Measurements from ENCODE around the gene ENHO. TPM values are rescaled to one million over a fixed set of nuclear protein-coding genes. Genes with fewer than 3 reads are reported as not detected.

Gene ENHO
- total RNA-seq, 4 donors from 2014 or later = 0.91 to 7.6 (median 2.6) TPM; not detected in 1

DNA sequence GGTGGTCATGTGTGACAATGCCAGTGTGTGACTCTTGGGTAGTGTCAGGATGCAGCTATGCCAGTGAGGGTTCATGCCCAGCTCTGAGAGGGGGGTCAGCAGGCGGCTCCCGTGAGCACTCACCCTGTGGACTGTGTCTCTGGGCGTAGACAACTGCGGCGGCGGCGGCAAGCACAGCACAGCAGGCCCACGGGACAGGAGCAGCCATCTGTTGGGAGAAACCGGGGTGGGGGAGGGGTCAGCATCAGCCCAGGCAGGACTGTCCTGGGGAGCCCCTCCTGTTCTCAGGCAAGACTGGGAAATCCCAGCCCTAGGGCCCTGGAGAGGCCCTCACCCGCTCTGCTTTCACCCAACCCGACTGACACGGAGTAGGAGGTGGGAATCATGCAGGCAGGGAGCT lies 46.0 kb upstream of the ENHO start:
- intact Hi-C loops (cut with DNase I; ENCODE audit: low total_unique reads) = no loop called here
- no peak overlapping the region for H3K4me3 ChIP-seq (ENCODE audit: low read depth, poor library complexity, severe bottlenecking)
- TF ChIP-seq, protein P1, sequence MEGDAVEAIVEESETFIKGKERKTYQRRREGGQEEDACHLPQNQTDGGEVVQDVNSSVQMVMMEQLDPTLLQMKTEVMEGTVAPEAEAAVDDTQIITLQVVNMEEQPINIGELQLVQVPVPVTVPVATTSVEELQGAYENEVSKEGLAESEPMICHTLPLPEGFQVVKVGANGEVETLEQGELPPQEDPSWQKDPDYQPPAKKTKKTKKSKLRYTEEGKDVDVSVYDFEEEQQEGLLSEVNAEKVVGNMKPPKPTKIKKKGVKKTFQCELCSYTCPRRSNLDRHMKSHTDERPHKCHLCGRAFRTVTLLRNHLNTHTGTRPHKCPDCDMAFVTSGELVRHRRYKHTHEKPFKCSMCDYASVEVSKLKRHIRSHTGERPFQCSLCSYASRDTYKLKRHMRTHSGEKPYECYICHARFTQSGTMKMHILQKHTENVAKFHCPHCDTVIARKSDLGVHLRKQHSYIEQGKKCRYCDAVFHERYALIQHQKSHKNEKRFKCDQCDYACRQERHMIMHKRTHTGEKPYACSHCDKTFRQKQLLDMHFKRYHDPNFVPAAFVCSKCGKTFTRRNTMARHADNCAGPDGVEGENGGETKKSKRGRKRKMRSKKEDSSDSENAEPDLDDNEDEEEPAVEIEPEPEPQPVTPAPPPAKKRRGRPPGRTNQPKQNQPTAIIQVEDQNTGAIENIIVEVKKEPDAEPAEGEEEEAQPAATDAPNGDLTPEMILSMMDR (IDR thresholded peaks at IDR 0.05) = no peak
- TF ChIP-seq POLR2A (IDR thresholded peaks at IDR 0.05) = no peak
- no peak for DNase-seq (ENCODE audit: low spot score in 2 of 2)
- 76 to 81% methylated on average over 12 of the region's 12 CpGs for WGBS, 2 donors

DNA sequence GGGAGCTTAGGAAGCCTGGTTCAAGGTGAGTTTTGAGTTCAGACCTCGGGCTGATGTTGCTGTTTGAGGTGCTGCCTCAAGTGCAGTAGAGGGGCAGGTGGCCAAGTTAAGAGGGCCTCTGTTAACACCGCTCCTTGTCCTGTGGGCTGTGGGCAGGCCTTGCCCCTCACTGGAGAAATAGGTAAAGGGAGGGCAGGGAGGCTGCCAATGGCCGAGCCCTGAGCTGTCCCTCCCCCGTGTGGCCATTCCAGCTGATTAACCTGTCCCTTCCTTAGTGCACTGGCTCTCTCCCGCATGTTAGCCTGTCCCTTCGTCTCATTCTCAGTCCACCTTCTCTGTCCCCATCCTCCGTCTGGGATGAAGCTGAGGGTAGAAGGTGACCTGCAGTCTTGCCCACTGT lies 45.3 kb upstream of the ENHO start:
- H3K4me3 ChIP-seq (ENCODE audit: low read depth, poor library complexity, severe bottlenecking) = no peak overlapping the region
- 86 to 89% methylated on average over 6 to 7 of the region's 7 CpGs for WGBS, 2 donors
- TF ChIP-seq, protein P1 (IDR thresholded peaks at IDR 0.05) = no peak
- no peak for DNase-seq (ENCODE audit: low spot score in 2 of 2)
- intact Hi-C loops (cut with DNase I; ENCODE audit: low total_unique reads) = no loop called here

DNA sequence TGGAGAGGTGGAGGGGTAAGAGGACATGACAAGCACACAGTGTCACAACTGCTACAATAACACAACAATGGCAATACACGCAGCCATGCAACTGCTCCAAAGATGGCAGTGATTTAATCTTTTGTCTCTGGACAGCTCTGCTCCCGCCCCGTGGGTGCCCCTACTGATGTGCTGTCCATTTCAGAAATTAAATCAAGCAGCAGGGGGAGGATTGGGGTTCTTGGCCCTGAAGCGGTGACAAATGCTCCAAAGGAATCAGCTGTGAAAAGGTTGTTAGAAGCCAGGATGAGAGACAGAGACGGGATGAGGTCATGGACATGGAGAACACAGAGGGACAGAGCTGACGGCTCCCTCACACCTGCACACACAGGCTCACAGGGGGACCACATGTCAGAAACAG lies 44.2 kb upstream of the ENHO start:
- no peak for DNase-seq (ENCODE audit: low spot score in 2 of 2)
- TF ChIP-seq, protein P1 (IDR thresholded peaks at IDR 0.05) = no peak
- TF ChIP-seq POLR2A (IDR thresholded peaks at IDR 0.05) = no peak
- H3K4me3 ChIP-seq (ENCODE audit: low read depth, poor library complexity, severe bottlenecking) = no peak overlapping the region
- WGBS, 2 donors = 82 to 92% methylated on average over 6 of the region's 6 CpGs
- intact Hi-C loops (cut with DNase I; ENCODE audit: low total_unique reads) = no loop called here

DNA sequence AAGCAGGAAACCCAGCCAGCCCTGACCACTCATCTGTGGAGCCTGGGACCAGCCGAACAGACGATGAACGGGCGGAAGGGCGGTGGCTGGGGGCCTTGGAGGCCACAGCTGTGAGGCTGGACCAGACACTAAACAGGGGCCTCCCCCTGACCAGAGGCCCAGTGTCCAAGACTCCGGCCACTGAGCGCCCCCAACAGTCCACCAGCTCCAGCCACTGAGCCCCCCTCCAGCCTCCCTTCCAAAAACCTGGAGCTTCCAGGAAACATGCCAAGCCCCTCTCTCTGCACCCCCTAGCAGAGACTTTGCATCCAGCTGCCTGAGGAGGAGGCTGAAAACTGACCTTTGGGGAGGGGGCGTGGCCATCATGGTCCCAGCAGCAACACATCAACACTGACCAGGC lies 43.5 kb upstream of the ENHO start:
- TF ChIP-seq, protein P1 (IDR thresholded peaks at IDR 0.05) = no peak
- no peak for TF ChIP-seq POLR2A (IDR thresholded peaks at IDR 0.05)
- no peak for DNase-seq (ENCODE audit: low spot score in 2 of 2)
- 88 to 89% methylated on average over 5 to 8 of the region's 8 CpGs for WGBS, 2 donors
- intact Hi-C loops (cut with DNase I; ENCODE audit: low total_unique reads) = no loop called here
- no peak overlapping the region for H3K4me3 ChIP-seq (ENCODE audit: low read depth, poor library complexity, severe bottlenecking)

DNA sequence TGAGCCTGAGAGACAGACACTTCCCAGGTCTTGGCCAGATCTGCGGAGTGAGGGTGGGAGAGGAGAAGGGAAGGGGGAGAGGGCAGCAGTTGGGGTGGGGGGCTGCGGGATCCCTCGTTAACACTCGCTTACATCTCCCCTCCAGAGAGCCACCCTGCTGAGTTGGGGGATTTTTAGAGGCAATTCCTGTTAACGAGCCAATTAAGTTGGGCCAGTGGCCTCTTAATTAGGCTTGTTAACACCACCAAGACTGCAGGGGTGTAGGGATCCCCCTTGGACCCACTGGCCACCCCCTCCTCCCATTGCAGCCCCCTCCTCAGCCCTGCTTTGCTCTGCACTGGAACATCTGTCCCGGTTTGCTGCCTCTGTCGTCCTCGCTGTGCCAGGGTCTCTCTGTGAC lies 43.1 kb upstream of the ENHO start:
- WGBS, 2 donors = 77 to 80% methylated on average over 8 of the region's 8 CpGs
- no peak for TF ChIP-seq POLR2A (IDR thresholded peaks at IDR 0.05)
- TF ChIP-seq, protein P1 (IDR thresholded peaks at IDR 0.05) = no peak
- intact Hi-C loops (cut with DNase I; ENCODE audit: low total_unique reads) = no loop called here
- no peak for DNase-seq (ENCODE audit: low spot score in 2 of 2)
- no peak overlapping the region for H3K4me3 ChIP-seq (ENCODE audit: low read depth, poor library complexity, severe bottlenecking)

DNA sequence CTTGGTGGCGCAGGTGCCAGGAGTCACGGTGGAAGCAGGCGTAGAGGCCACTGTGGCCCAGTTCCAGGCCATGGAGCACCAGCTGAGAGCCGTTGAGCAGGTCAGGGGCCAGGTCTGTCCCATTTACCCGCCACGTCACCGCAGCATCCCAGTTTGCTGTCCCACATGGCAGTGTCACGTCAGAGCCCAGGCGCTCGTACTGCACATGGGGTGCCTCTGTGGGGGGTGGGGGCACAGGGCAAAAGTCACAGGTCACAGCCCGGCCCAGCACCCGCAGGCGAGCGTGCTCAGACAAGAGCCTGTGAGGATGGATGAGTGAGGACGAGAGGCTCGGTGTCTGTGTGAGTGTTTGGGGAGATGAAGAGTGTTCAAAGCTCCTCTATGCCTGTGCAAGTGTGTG lies 41.8 kb upstream of the ENHO start:
- TF ChIP-seq, protein P1 (IDR thresholded peaks at IDR 0.05) = no peak
- TF ChIP-seq POLR2A (IDR thresholded peaks at IDR 0.05) = no peak
- DNase-seq (ENCODE audit: low spot score in 2 of 2) = no peak
- intact Hi-C loops (cut with DNase I; ENCODE audit: low total_unique reads) = no loop called here
- WGBS, 2 donors = 90 to 92% methylated on average over 14 to 16 of the region's 16 CpGs
- H3K4me3 ChIP-seq (ENCODE audit: low read depth, poor library complexity, severe bottlenecking) = no peak overlapping the region

Data from lower leg skin (tissue), 4 donors.